Omental fat pad (tissue), 4 donors: Measurements from ENCODE around the gene IFITM2. TPM values are rescaled to one million over a fixed set of nuclear protein-coding genes. Genes with fewer than 3 reads are reported as not detected.
"Not testable (repeated sequence)": the region's sequence is repeated elsewhere in the genome, so short reads cannot be mapped to it uniquely, and the experiment has no call there.

Source experiments
- ATAC-seq: fragments of 150-250 bp; one replicate; pipeline ENCODE4 v1.9.1; 2016; ENCODE audit warnings: mild to moderate bottlenecking, moderate library complexity; ENCODE audit not compliant: low FRiP score
- DNase-seq: peaks from one replicate; pipeline ENCODE4 v3.0.0-alpha.2; 2019; ENCODE audit warnings: low spot score
- CTCF ChIP-seq, 3 donors: fragments of 450-650 bp; IDR thresholded peaks; one replicate each; pipeline ENCODE4 v1.5.1; 2016 to 2017; ENCODE audit warnings: antibody characterized with exemption in 3 of 3, mild to moderate bottlenecking in 3 of 3, moderate library complexity in 2 of 3
- total RNA-seq, 4 donors: library from RNA; depleted of rRNA; stranded (reverse); fragments of >200 nt; gene quantifications; one replicate each; pipeline ENCODE4 v1.1.0, GENCODE V29; 2016

IFITM2 gene
- total RNA-seq, 4 donors from 2014 or later = 266 to 442 (median 382) TPM

- DNase-seq = no peak
- no peak for TF ChIP-seq CTCF (IDR thresholded peaks at IDR 0.05)
- no peak for ATAC-seq
Measured at GRCh38 chr11:344836-345578, 37.4 kb downstream of the IFITM2 start.

DNA sequence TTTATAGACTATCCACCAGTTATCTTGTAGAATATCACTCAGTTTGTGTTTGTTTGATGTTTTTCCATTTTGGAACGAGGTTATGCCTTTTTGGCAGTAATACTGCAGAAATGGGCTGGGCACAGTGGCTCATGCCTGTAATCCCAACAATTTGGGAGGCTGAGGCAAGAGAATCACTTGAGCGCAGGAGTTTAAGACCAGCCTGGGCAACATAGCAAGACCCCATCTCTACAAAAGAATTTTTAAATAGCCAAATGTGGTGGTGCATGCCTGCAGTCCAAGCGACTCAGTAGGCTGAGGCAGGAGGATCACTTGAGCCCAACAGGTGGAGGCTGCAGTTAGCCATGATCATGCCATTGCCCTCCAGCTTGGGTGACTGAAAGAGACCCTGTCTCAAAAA lies 38.9 kb downstream of the IFITM2 start:
- ATAC-seq (no peak), DNase-seq (no peak)
- no peak for TF ChIP-seq CTCF (IDR thresholded peaks at IDR 0.05)

DNA sequence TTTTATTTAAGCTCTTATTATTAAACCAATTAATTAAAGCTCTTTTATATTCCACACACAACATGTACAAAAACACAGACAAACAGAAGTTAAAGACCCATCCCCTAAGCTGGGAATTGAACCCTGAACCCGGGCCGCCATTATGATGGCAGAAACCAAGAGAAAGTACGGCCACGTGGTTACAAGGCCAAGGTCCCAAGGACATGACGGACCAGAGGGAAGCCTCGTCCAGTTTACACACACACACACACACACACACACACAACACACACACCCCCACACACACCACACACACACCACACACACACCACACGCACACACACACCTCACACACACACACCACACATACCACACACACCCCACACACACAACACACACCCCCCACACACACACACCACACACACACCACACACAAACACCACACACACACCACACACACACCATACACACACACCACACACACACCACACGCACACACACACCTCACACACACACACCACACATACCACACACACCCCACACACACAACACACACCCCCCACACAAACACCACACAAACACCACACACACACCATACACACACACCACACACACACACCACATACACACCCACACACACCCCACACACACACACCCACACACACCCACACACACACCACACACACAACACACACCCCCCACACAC lies 41.8 kb downstream of the IFITM2 start:
- not testable (repeated sequence) for ATAC-seq, DNase-seq

- not testable (repeated sequence) for ATAC-seq, DNase-seq
Measured at GRCh38 chr11:350033-350722, 42.6 kb downstream of the IFITM2 start.

DNA sequence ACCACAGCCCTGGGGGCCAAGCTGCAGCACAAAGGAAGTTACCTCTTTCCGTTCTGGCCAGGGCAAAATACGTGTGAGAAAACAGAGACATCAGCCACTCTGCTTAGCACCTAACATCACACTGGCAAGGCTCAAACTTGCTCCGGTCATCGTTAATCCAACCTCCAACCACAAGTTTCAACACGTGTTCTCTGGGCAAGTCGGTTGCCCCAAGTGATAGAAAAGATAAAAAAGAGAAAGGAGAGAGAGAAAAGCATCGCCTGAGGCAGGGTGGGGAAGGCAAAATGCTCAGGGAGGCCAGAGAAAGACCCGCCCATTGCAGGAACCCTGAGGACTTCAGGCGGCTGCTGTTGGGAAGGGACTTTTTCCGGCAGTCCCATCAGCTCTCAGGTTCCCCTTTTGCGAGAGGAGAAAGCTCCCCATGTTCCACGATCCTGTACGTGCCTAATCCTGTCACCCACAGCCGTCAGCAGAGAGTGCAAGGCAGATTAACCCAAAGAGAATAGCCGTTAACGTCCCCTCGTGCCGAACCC lies 43.2 kb downstream of the IFITM2 start:
- TF ChIP-seq CTCF (IDR thresholded peaks at IDR 0.05) = no peak
- ATAC-seq = no peak
- DNase-seq = no peak

DNA sequence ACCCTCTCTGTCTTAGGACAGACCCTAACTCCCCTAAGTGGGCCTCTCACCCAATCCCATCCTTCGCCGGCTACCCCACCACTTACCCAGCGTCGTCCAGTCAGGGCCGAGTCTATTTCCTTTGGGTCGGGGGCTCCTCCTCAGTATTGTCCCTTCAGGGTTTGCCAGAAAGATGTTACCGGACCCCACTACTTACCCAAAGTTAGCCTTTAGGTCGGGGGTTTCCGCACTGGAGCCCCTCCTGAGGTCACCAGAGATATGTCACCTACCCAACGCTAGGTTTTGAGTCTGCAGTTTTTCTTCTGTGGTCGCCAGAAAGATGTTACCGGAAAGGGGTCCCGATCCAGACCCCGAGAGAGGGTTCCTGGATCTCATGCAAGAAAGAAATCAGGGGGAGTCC lies 43.8 kb downstream of the IFITM2 start:
- ATAC-seq (no peak), DNase-seq (no peak)
- TF ChIP-seq CTCF (IDR thresholded peaks at IDR 0.05) = no peak

DNA sequence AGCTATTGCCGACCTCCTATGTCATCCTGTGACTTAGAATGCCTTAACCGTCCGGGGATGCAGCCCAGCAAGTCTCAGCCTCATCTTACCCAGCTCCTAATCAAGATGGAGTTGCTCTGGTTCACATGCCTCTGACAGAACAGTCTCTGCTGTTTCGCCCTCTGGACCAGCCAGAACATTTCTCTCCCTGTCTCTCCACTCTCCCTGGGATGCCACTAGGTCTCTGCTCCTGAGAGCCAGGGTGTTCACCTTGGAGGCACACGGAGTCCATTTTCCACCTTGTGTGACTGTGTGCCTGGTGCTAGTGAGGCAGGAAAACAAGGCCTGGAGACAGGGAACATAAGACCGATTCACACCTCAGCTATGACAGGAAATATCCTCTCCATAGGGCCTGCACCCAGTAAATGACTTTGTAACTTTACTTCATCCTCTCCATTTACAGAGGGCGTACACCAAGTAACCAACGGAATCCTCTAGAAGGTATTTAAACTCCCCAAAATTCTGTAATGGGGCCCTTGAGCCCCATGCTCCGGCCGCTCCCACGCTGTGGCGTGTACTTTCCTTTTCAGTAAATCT lies 44.9 kb downstream of the IFITM2 start:
- no peak for TF ChIP-seq CTCF (IDR thresholded peaks at IDR 0.05)
- no peak for DNase-seq
- no peak for ATAC-seq
